Measurements from ENCODE around the gene KRT82. TPM values are rescaled to one million over a fixed set of nuclear protein-coding genes. Genes with fewer than 3 reads are reported as not detected.

KRT82 gene
- total and polyA plus RNA-seq, 7 experiments from 2014 or later: not detected

DNA sequence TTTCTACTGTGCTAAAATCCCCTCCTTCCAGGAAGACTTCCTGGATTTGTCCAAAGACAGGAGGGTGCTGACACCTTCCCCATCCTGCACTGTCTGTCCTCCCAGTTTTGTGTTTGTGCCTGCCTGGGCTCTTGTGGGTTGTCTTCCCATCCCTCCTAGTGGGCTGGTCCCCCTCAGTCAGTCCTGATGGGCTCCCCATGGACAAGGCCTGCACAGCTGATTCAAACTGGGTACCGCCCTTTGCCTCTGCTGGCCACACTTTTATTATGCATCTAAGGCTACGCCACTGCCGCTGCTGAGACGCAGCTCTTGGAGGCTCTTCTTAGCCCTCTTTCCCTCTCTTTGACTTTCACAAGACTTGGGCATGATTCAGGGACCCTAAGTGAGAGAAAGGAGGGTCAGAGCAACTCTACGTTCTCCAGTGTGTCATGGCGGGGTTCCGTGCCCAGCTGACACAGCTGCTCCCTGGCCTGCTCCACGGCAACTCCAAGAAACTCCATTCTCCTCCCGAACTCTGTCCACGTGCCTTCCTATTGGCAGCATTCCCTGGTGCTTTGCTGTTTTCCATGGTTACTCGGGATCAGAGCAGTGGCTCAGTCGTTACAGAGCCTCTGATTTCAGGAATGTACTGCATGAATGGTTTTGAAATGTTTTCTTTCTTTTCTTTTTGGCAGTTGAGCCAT is 35.1 kb downstream of the KRT82 start:
- DNase-seq: no peak
- no peaks in the 10 kb centered on the region for H3K4me1 Mint-ChIP-seq
- H3K36me3 Mint-ChIP-seq: no peaks in the 10 kb centered on the region
- H3K27ac Mint-ChIP-seq: no peak overlapping the region
- Histone ChIP-seq H3K4me3 (ENCODE audit: low read length) (no peak overlapping the region), H3K36me3 (ENCODE audit: control insufficient read depth in 2 of 3, insufficient read depth in 3 of 3, low read length in 3 of 3) (no peaks in the 10 kb centered on the region), H3K9me3 (ENCODE audit: control insufficient read depth in 2 of 3, low read length in 3 of 3) (no peaks in the 10 kb centered on the region), H3K27ac (ENCODE audit: low read depth, low read length) (no peak overlapping the region), H3K27me3 (ENCODE audit: control insufficient read depth in 2 of 2, insufficient read depth in 2 of 2, low read length in 2 of 2) (no peaks in the 10 kb centered on the region), H3K4me1 (ENCODE audit: control insufficient read depth in 2 of 2, insufficient read depth in 2 of 2, low read length in 2 of 2) (no peaks in the 10 kb centered on the region)
- intact Hi-C loops (cut with micrococcal nuclease): loop anchor here in 1 of 2 donors (10.0 kb wide), 1 partner anchor 134 kb away; no protein-coding TSS in a partner anchor
- ChIA-PET POLR2A (no interaction called here), CTCF (interaction anchor here (4.9 kb wide), 1 partner anchor 511 kb away, joined by 78 read pairs; no protein-coding TSS in a partner anchor)
- H3K4me3 Mint-ChIP-seq: no peak overlapping the region
- ATAC-seq: no peak
- peaks cover 0 to 13% (median 0%) of the 10 kb centered on the region in 11 donors for H3K9me3 Mint-ChIP-seq
- peaks cover 0 to 31% (median 10%) of the 10 kb centered on the region in 5 donors for H3K27me3 Mint-ChIP-seq

DNA sequence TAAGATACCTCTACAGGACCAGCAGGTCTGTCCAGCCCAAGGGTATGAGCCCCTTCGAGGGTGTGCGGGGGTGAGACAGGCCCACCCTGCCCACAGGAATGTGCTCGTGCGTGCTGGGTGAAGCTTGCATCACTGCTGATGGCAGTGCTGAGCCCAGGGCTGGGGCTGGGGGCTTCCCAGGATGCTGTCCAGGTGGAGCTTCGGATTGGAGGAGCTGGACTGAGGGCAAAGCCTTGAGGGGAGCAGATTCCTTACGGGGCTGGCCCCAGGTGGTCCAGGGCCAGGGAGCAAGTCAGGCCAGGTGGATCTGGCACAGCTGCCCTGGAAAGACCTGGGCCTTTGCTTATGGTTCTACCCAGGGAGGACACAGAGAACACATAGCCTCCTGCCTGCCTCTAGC is 36.3 kb downstream of the KRT82 start:
- no peaks in the 10 kb centered on the region for H3K36me3 Mint-ChIP-seq
- Histone ChIP-seq H3K9me3 (ENCODE audit: control insufficient read depth in 2 of 3, low read length in 3 of 3) (no peaks in the 10 kb centered on the region), H3K4me3 (ENCODE audit: low read length) (no peak overlapping the region), H3K27me3 (ENCODE audit: control insufficient read depth in 2 of 2, insufficient read depth in 2 of 2, low read length in 2 of 2) (no peaks in the 10 kb centered on the region), H3K4me1 (ENCODE audit: control insufficient read depth in 2 of 2, insufficient read depth in 2 of 2, low read length in 2 of 2) (no peaks in the 10 kb centered on the region), H3K27ac (ENCODE audit: low read depth, low read length) (no peak overlapping the region), H3K36me3 (ENCODE audit: control insufficient read depth in 2 of 3, insufficient read depth in 3 of 3, low read length in 3 of 3) (no peaks in the 10 kb centered on the region)
- no peak overlapping the region for H3K4me3 Mint-ChIP-seq
- peaks cover 0 to 26% (median 10%) of the 10 kb centered on the region in 5 donors for H3K27me3 Mint-ChIP-seq
- DNase-seq (no peak), ATAC-seq (no peak)
- H3K9me3 Mint-ChIP-seq: peaks cover 0 to 13% (median 0%) of the 10 kb centered on the region in 11 donors
- no peak overlapping the region for H3K27ac Mint-ChIP-seq
- intact Hi-C loops (cut with micrococcal nuclease): loop anchor here in 1 of 2 donors (10.0 kb wide), 1 partner anchor 135 kb away; no protein-coding TSS in a partner anchor
- ChIA-PET POLR2A (no interaction called here), CTCF (interaction anchor here (0.6 to 4.9 kb wide), 4 partner anchors 21 to 512 kb away, joined by 3 to 78 read pairs (median 3); no protein-coding TSS in a partner anchor)
- H3K4me1 Mint-ChIP-seq: no peaks in the 10 kb centered on the region

DNA sequence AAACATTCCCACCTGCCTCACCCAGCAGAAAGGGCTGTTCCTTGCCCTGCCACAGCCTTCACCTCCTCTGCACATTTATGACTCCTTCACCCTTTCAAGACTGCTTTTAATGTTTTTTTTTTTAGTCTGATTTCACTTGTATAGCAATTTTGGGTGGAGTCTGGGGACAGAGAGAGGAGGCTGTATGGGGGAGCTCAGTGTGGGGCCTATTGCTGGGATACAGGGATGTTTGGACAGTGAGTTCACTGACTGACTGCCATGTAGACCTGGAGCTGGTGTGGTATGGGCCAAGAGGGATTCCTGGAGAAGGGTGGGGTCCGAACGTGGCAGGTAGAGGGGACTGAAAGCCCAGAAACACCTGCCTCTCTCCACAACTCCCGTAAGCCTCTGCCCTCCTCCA is 36.9 kb downstream of the KRT82 start:
- ChIA-PET POLR2A (no interaction called here), CTCF (interaction anchor here (0.6 to 1.3 kb wide), 3 partner anchors 21 to 509 kb away, joined by 3 read pairs; no protein-coding TSS in a partner anchor)
- H3K36me3 Mint-ChIP-seq: no peaks in the 10 kb centered on the region
- Histone ChIP-seq H3K27me3 (ENCODE audit: control insufficient read depth in 2 of 2, insufficient read depth in 2 of 2, low read length in 2 of 2) (no peaks in the 10 kb centered on the region), H3K27ac (ENCODE audit: low read depth, low read length) (no peak overlapping the region), H3K4me1 (ENCODE audit: control insufficient read depth in 2 of 2, insufficient read depth in 2 of 2, low read length in 2 of 2) (no peaks in the 10 kb centered on the region), H3K4me3 (ENCODE audit: low read length) (no peak overlapping the region), H3K9me3 (ENCODE audit: control insufficient read depth in 2 of 3, low read length in 3 of 3) (no peaks in the 10 kb centered on the region), H3K36me3 (ENCODE audit: control insufficient read depth in 2 of 3, insufficient read depth in 3 of 3, low read length in 3 of 3) (no peaks in the 10 kb centered on the region)
- no peak overlapping the region for H3K4me3 Mint-ChIP-seq
- peaks cover 4 to 24% (median 10%) of the 10 kb centered on the region in 5 donors for H3K27me3 Mint-ChIP-seq
- intact Hi-C loops (cut with micrococcal nuclease): no loop called here
- ATAC-seq (no peak), DNase-seq (no peak)
- peaks cover 0 to 11% (median 0%) of the 10 kb centered on the region in 11 donors for H3K9me3 Mint-ChIP-seq
- no peak overlapping the region for H3K27ac Mint-ChIP-seq
- no peaks in the 10 kb centered on the region for H3K4me1 Mint-ChIP-seq

DNA sequence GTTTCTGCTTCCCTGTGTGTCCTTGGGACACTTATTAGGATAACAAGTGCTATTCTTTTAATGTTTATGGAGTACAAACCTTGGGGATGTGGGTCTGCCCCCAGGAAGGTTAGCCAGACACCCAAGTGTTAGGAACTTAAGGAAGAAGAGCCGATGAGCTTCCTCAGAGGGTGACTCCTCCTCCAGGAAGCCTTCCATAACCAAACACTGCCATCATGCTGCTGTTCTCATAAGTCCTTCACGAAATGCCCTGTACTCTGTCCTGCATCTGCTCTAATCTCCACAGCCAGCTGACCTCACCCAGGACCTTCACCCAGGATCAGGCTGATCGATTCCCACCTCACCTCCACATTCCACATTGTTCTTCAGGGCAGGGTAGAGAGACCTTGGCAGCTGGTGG is 37.6 kb downstream of the KRT82 start:
- H3K4me1 Mint-ChIP-seq: no peaks in the 10 kb centered on the region
- H3K9me3 ChIP-seq (ENCODE audit: control insufficient read depth in 2 of 3, low read length in 3 of 3): no peaks in the 10 kb centered on the region
- intact Hi-C loops (cut with micrococcal nuclease): no loop called here
- no peak for DNase-seq
- no peaks in the 10 kb centered on the region for H3K4me1 ChIP-seq (ENCODE audit: control insufficient read depth in 2 of 2, insufficient read depth in 2 of 2, low read length in 2 of 2)
- H3K27me3 Mint-ChIP-seq: peaks cover 5 to 24% (median 10%) of the 10 kb centered on the region in 5 donors
- CTCF ChIA-PET: no interaction called here
- H3K27me3 ChIP-seq (ENCODE audit: control insufficient read depth in 2 of 2, insufficient read depth in 2 of 2, low read length in 2 of 2): no peaks in the 10 kb centered on the region
- ATAC-seq: no peak
- no peak overlapping the region for H3K27ac ChIP-seq (ENCODE audit: low read depth, low read length)
- no peak overlapping the region for H3K27ac Mint-ChIP-seq
- H3K36me3 Mint-ChIP-seq: no peaks in the 10 kb centered on the region
- POLR2A ChIA-PET: no interaction called here
- H3K9me3 Mint-ChIP-seq: peaks cover 0 to 4% (median 0%) of the 10 kb centered on the region in 11 donors
- no peaks in the 10 kb centered on the region for H3K36me3 ChIP-seq (ENCODE audit: control insufficient read depth in 2 of 3, insufficient read depth in 3 of 3, low read length in 3 of 3)
- H3K4me3 Mint-ChIP-seq: no peak overlapping the region
- H3K4me3 ChIP-seq (ENCODE audit: low read length): no peak overlapping the region

DNA sequence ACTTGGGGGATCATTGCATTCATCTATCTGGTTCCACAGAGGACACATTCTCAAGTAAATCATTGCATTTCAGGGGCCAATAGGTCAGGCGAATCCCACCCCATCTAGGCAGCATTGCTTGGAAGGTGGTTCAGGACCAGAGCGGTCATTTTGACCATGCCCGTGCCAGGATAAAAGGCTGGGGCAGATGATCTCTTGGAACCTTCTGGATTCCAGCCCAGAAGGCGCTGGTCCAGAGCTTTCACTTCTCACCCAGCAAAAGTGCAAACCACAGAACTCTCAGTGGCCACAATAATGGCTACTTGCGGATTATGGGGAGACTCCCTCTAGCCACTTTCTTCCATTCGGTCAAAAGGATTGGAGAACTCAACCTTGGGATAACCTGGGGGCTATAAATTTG is 38.3 kb downstream of the KRT82 start:
- DNase-seq (no peak), ATAC-seq (no peak)
- POLR2A ChIA-PET: no interaction called here
- no peaks in the 10 kb centered on the region for H3K36me3 Mint-ChIP-seq
- no peaks in the 10 kb centered on the region for H3K4me1 Mint-ChIP-seq
- intact Hi-C loops (cut with micrococcal nuclease): no loop called here
- H3K4me3 ChIP-seq (ENCODE audit: low read length): no peak overlapping the region
- H3K27me3 Mint-ChIP-seq: peaks cover 5 to 24% (median 10%) of the 10 kb centered on the region in 5 donors
- H3K9me3 ChIP-seq (ENCODE audit: control insufficient read depth in 2 of 3, low read length in 3 of 3): no peaks in the 10 kb centered on the region
- H3K27me3 ChIP-seq (ENCODE audit: control insufficient read depth in 2 of 2, insufficient read depth in 2 of 2, low read length in 2 of 2): no peaks in the 10 kb centered on the region
- no peak overlapping the region for H3K27ac Mint-ChIP-seq
- CTCF ChIA-PET: interaction anchor here (0.6 kb wide), 1 partner anchor 624 kb away, joined by 3 read pairs; no protein-coding TSS in a partner anchor
- H3K4me3 Mint-ChIP-seq: no peak overlapping the region
- H3K27ac ChIP-seq (ENCODE audit: low read depth, low read length): no peak overlapping the region
- H3K4me1 ChIP-seq (ENCODE audit: control insufficient read depth in 2 of 2, insufficient read depth in 2 of 2, low read length in 2 of 2): no peaks in the 10 kb centered on the region
- no peaks in the 10 kb centered on the region for H3K9me3 Mint-ChIP-seq
- no peaks in the 10 kb centered on the region for H3K36me3 ChIP-seq (ENCODE audit: control insufficient read depth in 2 of 3, insufficient read depth in 3 of 3, low read length in 3 of 3)

DNA sequence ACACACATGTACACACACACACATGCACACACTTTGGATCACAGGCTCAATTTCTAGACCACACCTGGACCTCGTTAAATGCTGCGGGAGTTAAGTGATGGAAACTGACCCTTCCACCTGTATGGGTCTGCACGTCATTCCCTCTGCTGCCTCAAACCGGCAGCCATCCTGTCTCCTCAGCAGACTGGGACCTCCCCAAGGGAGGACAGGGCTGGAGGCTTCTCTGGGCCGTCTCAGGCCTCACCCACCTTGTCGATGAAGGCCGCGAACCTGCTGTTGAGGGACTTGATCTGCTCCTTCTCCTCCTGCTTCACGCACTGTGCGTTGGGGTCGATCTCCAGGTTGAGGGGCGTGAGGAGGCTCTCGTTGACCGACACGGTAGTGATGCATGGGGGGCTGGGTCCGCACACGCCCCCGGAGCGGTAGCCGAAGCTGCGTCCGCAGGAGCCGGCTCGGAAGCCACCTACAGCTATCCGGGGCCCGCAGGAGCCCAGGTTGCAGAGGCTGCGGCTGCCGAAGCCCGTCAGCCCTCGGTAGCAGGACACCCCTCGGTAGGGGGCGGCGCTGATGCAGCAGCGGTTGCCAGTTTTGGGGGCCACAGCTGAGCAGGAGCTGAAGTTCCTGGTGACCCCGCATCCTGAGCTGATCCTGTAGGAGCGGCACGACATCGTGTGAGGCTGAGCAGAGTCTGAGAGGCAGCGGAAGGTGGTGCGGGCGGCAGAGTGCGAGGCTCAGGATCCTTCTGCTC is 39.2 kb downstream of the KRT82 start, which contains the start of gene KRT85:
TSS of gene KRT85 (minus strand) at position 744 of the 748 bp plus-strand sequence. CDS start at position 668, 76 bp downstream.
- Mint-ChIP-seq H3K36me3 (no peaks in the 10 kb centered on the region), H3K9me3 (no peaks in the 10 kb centered on the region), H3K27me3 (peaks cover 5 to 22% (median 9%) of the 10 kb centered on the region in 5 donors), H3K27ac (no peak within 1 kb of the TSS), H3K4me1 (no peaks in the 10 kb centered on the region), H3K4me3 (peak within 1 kb of the TSS in 1 of 10 donors; percentile 15)
- ChIA-PET CTCF (no interaction called here), POLR2A (no interaction called here)
- Histone ChIP-seq H3K27ac (ENCODE audit: low read depth, low read length) (no peak within 1 kb of the TSS), H3K4me1 (ENCODE audit: control insufficient read depth in 2 of 2, insufficient read depth in 2 of 2, low read length in 2 of 2) (no peaks in the 10 kb centered on the region), H3K36me3 (ENCODE audit: control insufficient read depth in 2 of 3, insufficient read depth in 3 of 3, low read length in 3 of 3) (no peaks in the 10 kb centered on the region), H3K9me3 (ENCODE audit: control insufficient read depth in 2 of 3, low read length in 3 of 3) (no peaks in the 10 kb centered on the region), H3K4me3 (ENCODE audit: low read length) (no peak within 1 kb of the TSS), H3K27me3 (ENCODE audit: control insufficient read depth in 2 of 2, insufficient read depth in 2 of 2, low read length in 2 of 2) (no peaks in the 10 kb centered on the region)
- DNase-seq (no peak), ATAC-seq (no peak)
- intact Hi-C loops (cut with micrococcal nuclease): no loop called here
